K562 treated with DMSO at 1 percent for 48 hours (cell line): ENCODE data around the gene GTPBP2. TPM values are rescaled to one million over a fixed set of nuclear protein-coding genes. Genes with fewer than 3 reads are reported as not detected.

ENCODE experiments used
- total RNA-seq: library from RNA; unstranded; fragments of 300-600 nt; gene quantifications from 2 replicates; pipeline ENCODE4 v1.2.3, GENCODE V29; 2022; ENCODE audit warnings: low replicate concordance; ENCODE audit errors: extremely low read depth

GTPBP2 gene
- total RNA-seq = 179 TPM in 1 of 2 replicates, not detected in the other

GRCh38 chr6:43629104-43629504, at the start of gene GTPBP2:
Gene GTPBP2 (minus strand): TSS chr6:43629264. CDS start chr6:43629162, 102 bp downstream.

GRCh38 chr6:43644940-43645612, 16.0 kb upstream of the GTPBP2 start, which contains the start of gene RSPH9:
Gene RSPH9 (plus strand): TSS chr6:43645036. CDS start chr6:43645099, 63 bp downstream.

GRCh38 chr6:43635387-43636307, 6.6 kb upstream of the GTPBP2 start, which contains the start of gene MAD2L1BP:
Gene MAD2L1BP (plus strand): TSS chr6:43635840. CDS start chr6:43635876, 36 bp downstream.

GRCh38 chr6:43575772-43576551, 53.1 kb downstream of the GTPBP2 start, which contains the start of the genes POLH and XPO5:
Gene POLH (plus strand): TSS chr6:43576185. CDS start chr6:43582320, 6,135 bp downstream.
Gene XPO5 (minus strand): TSS chr6:43576038. CDS start chr6:43575864, 174 bp downstream.

Other genes starting within 250 kb of the GTPBP2 start
- gene ABCC10, start 201.7 kb downstream of the GTPBP2 start, total RNA-seq = not detected in 2 replicates
- not detected in 2 replicates for gene DLK2, start 173.7 kb downstream of the GTPBP2 start, total RNA-seq
- not detected in 2 replicates for gene TJAP1, start 151.7 kb downstream of the GTPBP2 start, total RNA-seq
- not detected in 2 replicates for gene LRRC73, start 118.9 kb downstream of the GTPBP2 start, total RNA-seq
- not detected in 2 replicates for gene YIPF3, start 112.3 kb downstream of the GTPBP2 start, total RNA-seq
- not detected in 2 replicates for gene POLR1C, start 112.2 kb downstream of the GTPBP2 start, total RNA-seq
- gene XPO5, start 53.2 kb downstream of the GTPBP2 start, total RNA-seq = not detected in 2 replicates
- gene POLH, start 53.1 kb downstream of the GTPBP2 start, total RNA-seq = not detected in 2 replicates
- not detected in 2 replicates for gene MAD2L1BP, start 6.6 kb upstream of the GTPBP2 start, total RNA-seq
- gene RSPH9, start 15.8 kb upstream of the GTPBP2 start, total RNA-seq = not detected in 2 replicates
- not detected in 2 replicates for gene MRPS18A, start 58.5 kb upstream of the GTPBP2 start, total RNA-seq
- 403 TPM in 1 of 2 replicates, not detected in the other for gene VEGFA, start 140.9 kb upstream of the GTPBP2 start, total RNA-seq